HG03175 (cell line): ENCODE measurements around the gene CADPS.

ENCODE experiments used
- ATAC-seq: cut with Tn5 transposase; IDR thresholded peaks from one replicate; pipeline ENCODE4 v1.9.1; 2021; ENCODE audit warnings: mild to moderate bottlenecking, moderate library complexity; ENCODE audit not compliant: unreplicated experiment

Gene CADPS

DNA sequence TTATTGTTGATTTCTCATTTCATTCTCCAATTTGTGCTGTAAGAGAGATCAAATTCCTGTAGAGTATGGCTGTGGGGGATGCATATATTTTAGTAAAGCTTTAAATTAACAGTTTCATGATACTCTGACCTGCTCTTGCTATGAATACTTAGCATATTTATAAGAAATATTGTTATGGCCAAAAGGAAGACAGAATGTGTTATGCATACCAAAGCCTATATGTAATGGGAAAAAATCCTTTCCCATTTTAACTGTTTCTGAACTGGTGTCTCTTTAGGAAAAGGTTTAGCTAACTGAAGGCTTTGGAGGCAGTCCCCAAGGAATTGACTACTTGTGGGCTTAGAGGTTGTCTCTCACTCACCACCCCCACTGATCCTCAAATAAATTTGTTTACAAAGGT, 59.2 kb downstream of the CADPS start:
- ATAC-seq = no peak

DNA sequence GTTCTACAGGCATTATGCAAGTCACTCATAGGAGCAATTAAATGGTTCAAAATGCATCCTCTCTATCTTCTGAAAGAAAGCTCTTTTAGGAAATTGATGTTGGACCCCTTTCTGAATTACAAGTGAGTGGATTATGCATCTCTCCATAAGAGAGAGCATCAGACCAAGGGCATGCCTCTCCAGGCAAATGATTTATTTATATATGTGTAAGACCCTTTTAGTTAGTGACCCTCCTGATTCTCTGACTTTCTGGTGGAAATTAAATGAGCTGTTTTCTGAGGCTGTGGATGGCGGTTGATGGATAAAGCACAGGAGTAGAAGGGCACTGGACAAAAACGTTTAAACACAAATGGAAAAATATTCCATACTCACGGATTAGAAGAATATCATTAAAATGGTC, 62.6 kb downstream of the CADPS start:
- ATAC-seq = no peak

- ATAC-seq = no peak
Observed at GRCh38 chr3:62811119-62811518, 64.1 kb downstream of the CADPS start.

- ATAC-seq = no peak
Observed at GRCh38 chr3:62809369-62809768, 65.8 kb downstream of the CADPS start.

DNA sequence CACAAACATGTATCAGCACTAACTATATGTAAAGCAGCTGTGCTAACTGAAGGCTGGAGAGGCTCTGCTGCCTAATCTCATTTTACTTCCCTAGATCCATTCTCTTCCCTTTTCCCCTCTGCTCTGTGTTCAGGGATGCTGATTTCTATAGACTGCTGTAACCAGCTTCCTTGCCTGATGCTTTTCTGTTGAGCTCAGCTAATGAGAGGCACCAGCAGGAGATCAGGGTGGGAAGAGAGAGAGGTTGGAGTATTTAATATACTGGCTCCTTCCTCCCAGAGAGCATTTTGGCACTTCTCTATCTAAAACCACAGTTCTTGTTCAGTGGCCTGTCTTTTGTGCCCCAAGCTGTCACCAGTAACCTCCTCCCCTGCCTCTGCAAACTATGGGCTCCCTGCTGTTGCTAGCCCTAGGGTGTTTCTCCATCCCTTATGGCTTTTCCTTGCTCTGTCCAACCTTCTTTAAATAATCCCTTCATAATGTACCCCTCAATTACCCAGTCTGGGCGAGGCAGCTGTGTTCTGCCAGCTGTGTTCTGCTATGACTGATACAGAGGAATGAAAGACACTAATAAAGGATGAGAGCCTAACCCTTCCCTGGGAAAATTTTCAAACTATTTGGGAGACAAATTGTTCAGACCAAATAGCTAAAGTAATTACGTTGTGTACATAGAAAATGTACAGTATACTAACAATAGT, 69.5 kb downstream of the CADPS start:
- ATAC-seq = no peak

DNA sequence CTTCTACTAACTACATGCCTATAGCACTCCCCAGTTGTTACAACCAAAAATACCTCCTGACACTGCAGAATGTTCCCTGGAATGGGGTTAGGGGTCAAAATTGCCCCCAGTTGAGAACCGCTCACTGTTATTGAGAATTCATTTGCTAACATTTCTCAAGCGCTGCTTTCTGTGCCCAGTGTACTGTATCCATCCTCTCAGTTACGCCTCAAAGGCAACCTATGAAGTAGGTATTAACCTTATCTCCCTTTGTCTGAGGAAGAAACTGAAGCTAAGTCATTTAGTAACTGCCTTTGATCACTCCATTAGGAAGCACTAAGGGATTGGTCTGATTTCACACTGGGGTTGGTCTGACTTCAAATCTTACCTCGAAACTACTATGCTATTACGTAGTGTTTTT, 70.1 kb downstream of the CADPS start:
- no peak for ATAC-seq

DNA sequence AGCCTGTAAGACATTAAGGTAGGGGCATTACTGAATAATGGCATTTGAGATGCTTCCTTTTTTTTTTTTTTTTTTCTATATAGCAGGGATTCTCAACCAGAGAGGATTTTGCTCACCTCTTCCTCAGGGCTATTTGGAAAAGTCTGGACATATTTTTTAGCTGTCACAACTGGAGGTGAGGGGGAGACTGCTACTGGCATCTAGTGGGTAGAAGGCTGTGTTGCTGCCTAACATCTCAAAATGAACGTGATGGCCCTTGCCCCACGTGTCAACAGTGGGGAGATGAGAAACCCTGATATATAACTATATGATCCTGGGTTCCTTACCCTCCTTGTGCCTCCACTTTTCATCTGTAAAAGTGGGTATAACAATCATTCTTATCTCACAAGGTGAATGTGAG, 71.9 kb downstream of the CADPS start:
- ATAC-seq = no peak

GRCh38 chr3:62798000-62798399, 77.2 kb downstream of the CADPS start:
- no peak for ATAC-seq

DNA sequence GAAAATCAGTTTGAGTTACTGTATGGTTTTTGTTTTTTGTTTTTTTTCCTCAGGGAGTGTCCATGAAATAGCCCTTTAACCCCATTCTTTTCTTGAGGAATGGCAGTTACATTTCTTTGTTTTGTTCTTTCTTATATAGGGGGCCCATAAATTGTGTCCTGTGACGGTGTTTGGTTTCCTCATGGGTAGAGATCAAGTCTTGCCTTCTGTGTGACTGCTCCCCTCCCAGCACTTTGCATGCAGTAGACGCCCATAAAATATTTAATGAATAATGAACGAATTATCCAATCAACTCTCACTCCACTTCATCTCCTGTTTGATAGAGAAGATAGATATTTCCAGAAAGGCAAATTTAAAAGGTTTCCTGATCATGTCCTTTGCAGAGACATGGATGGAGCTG, 78.1 kb downstream of the CADPS start:
- ATAC-seq = no peak

DNA sequence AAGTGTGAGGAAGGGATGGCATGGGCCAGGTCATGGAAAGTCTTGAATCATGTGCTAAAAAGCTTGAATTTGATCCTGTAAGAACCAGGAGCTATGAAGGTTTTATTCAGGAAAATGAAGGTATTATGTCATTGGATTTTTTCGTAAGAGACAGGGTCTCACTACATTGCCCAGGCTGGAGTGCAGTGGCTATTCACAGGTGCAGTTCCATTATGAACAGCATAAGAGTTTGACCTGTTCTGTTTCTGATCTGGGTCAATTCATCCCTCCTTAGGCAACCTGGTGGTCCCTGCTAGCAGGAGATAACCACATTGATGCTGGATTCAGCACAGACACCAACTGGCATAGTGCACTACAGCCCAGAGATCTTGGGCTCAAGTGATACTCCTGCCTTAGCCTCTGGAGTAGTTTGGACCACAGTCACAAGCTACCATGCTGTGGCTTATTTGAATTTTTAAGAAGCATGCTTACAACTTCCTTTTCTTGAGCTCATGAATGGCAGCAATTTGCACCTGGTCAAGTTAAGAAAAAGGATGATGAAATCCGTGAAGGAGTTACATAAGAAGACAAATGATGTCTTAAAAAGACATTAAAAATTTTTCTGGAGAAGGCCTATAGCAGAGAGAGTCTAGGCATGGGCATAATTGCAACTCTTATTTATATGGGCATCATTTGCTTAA, 79.1 kb downstream of the CADPS start:
- ATAC-seq = no peak

DNA sequence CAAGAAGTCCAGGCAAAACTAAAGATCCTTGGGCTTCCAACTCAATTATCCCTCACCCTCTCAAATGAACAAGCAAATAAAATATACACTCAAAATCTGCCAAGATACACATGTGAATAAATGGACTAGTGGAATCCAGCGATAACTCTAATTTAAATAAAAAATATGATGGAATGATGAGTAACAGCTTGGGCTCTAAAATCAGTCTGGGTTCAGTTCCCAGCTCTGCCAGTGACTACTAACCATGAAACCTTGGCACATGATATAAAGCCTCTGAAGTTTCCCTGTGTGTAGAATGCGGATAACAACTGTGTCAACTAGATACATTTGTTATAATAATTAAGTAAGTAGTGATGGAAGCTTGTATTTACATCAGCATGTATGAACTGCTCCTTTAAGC, 81.3 kb downstream of the CADPS start:
- no peak for ATAC-seq

GRCh38 chr3:62785384-62785783, 89.8 kb downstream of the CADPS start:
- ATAC-seq = no peak

DNA sequence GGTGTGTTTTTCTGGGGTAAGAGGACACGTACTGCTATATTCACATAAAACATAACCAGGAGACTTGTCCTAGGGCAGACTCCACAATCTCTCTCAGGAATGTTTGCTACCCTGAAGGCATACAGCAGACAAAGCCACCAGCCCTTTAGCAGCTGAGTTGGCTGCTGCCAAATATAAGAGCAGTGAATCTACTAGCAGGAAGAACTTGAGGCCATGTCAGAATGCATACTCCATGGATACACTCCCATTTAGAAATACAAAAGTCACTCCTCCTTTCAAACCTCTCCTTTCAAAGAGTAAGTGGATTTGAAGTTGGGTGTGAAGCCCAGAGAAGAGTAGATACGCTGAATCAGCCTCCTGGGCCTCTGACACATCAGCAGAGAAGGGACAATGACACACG, 94.1 kb downstream of the CADPS start:
- ATAC-seq = no peak

- ATAC-seq = no peak
Observed at GRCh38 chr3:62777674-62778073, 97.5 kb downstream of the CADPS start.

- no peak for ATAC-seq
Observed at GRCh38 chr3:62777130-62777529, 98.1 kb downstream of the CADPS start.

DNA sequence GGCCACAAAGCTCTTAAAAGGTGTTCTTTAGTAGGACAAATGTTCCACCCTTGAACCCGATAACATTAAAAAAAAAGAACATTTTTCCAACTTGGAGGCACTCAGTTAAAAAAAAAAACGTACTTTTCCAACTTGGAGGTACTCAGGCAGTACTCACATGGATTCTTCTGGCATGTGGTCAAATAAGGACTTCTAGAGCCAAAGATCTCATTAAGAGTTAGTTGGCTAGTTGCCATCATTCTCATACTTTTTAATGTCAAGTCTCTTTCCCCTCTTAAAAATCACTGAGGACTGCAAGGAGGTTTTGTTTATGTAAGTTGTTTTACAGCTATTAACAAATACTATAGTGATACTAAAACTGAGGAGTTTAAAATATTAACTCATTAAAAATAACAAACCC, 101.0 kb downstream of the CADPS start:
- no peak for ATAC-seq

GRCh38 chr3:62771331-62772072, 103.7 kb downstream of the CADPS start:
- no peak for ATAC-seq

DNA sequence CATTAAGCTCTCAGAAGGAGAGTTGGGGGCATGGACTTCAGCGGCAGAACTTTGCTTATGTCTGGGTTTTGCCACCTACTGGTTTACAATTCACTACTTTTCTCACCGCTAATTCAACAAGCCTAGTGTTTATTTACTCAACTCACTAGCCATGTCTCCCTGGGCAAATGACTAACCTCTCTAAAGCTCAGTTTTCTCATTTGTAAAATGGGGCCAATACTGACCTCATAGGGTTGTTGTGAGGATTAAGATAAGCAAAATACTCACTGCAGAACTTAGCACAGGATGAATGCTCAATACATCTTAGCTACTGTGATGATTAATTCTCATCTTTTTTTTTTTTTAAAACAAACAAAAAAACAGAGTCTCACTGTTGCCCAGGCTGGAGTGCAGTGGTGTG, 106.3 kb downstream of the CADPS start:
- no peak for ATAC-seq

DNA sequence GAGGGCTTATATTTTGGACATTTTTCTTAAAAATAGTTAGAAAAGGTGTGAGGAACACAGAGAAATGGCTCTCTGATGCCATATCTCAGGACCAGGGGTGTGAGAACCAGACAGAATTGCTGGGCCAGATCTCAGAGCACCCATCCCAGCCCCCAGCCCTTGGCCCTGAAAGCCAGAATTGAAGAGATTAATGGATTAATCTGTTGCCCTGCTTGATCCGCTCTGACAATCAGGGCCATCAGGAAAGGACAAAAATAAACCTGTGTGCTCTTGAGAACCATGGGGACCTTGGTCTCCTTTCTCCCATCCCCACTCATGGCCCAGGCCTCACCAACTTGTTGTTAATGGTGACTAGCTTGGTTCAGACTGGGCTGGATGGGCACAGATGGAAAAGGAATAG, 113.5 kb downstream of the CADPS start:
- ATAC-seq = no peak

GRCh38 chr3:62761311-62761710, 113.9 kb downstream of the CADPS start:
- no peak for ATAC-seq

DNA sequence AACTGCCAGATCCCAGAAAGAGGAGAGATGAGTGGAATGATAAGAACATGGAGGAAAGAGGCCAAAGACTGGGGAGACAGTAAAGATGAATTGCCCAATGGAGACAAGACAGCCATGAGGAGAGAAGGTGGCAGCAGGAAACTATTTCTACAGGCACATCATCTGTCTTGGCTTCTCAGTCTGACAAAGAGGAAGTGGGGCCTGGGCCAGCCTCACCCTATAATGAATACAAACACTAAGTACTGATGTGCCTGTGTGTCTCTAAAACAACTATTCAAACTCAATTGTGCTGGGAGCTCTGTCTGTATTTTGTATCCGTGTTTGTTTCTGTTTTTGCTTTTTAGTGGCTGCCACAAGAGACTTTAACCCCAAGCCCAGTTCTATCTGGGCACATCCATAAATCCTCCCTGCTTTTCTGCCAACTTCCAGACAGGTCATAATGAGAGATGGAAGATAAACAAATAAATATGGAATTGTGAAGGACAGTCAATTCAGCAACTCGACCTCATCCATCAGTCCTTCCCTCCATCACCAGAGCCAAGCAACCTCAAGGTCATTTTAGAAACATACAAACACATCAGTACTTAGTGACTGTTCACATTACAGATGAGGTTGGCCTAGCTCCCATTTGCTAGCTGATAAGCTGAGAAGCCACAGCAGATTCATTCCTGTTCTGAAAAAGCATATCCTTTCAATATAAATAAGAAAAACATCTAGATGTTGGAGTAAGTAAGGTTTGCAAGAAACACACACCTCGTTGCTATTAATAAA, 116.7 kb downstream of the CADPS start:
- ATAC-seq = no peak
